Astrocyte of the spinal cord (primary cell): Measurements from ENCODE around the gene IFNG.
A peak's percentile ranks its signal among the peaks of the same experiment; 100 is the strongest.

Source experiments
- DNase-seq: peaks from one replicate; pipeline ENCODE4 v3.0.0; 2011; ENCODE audit warnings: low read depth, low spot score
- H3K4me3 ChIP-seq: 2 replicates; pipeline ENCODE4 v1.5.1; 2011; ENCODE audit warnings: low read depth, mild to moderate bottlenecking, low read length, moderate library complexity
- in situ Hi-C: cut with HindIII; loops from 2 replicates; pipeline ENCODE4 v1.10.0; 2017; ENCODE audit warnings: low sequenced_read_pairs
- TF ChIP-seq, protein P1 (sequence below): IDR thresholded peaks from 2 replicates; pipeline ENCODE4 v1.5.1; 2012; ENCODE audit warnings: low read depth, mild to moderate bottlenecking, low read length, inconsistent platforms

Gene IFNG

GRCh38 chr12:68169213-68169889 is 9.8 kb upstream of the IFNG start:
- TF ChIP-seq, protein P1, sequence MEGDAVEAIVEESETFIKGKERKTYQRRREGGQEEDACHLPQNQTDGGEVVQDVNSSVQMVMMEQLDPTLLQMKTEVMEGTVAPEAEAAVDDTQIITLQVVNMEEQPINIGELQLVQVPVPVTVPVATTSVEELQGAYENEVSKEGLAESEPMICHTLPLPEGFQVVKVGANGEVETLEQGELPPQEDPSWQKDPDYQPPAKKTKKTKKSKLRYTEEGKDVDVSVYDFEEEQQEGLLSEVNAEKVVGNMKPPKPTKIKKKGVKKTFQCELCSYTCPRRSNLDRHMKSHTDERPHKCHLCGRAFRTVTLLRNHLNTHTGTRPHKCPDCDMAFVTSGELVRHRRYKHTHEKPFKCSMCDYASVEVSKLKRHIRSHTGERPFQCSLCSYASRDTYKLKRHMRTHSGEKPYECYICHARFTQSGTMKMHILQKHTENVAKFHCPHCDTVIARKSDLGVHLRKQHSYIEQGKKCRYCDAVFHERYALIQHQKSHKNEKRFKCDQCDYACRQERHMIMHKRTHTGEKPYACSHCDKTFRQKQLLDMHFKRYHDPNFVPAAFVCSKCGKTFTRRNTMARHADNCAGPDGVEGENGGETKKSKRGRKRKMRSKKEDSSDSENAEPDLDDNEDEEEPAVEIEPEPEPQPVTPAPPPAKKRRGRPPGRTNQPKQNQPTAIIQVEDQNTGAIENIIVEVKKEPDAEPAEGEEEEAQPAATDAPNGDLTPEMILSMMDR, result no peak
- in situ Hi-C loops, result no loop called here
- no peak for DNase-seq
- H3K4me3 ChIP-seq, result no peak overlapping the region

GRCh38 chr12:68166317-68166831 is 6.8 kb upstream of the IFNG start:
- TF ChIP-seq, protein P1, result no peak
- no peak overlapping the region for H3K4me3 ChIP-seq
- no peak for DNase-seq
- in situ Hi-C loops, result no loop called here

- in situ Hi-C loops, result no loop called here
- no peak overlapping the region for H3K4me3 ChIP-seq
- no peak for DNase-seq
- TF ChIP-seq, protein P1, result no peak
These were observed 4.1 kb upstream of the IFNG start for GRCh38 chr12:68163560-68164081.

- H3K4me3 ChIP-seq, result no peak overlapping the region
- no peak for DNase-seq
- in situ Hi-C loops, result no loop called here
- TF ChIP-seq, protein P1, result no peak
These were observed 2.8 kb upstream of the IFNG start for GRCh38 chr12:68162374-68162773.

DNA sequence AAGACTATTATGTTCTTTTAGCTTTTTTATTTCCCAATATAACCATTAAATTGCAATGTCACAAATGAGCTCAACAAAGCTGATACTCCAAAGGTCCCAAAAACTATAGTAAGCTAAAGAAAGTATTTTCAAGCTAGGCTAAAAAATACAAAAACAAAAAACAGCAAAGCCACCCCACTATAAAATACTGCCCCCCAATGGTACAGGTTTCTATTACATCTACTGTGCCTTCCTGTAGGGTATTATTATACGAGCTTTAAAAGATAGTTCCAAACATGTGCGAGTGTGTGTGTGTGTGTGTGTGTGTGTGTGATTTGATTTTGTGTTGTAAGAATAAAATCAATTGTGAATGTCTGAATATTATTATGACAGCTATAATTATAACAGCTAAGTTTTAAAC is 1.1 kb downstream of the IFNG start:
- TF ChIP-seq, protein P1, result peak; percentile 36
- H3K4me3 ChIP-seq, result no peak overlapping the region
- in situ Hi-C loops, result no loop called here
- DNase-seq, result no peak

GRCh38 chr12:68157380-68157779 is 2.2 kb downstream of the IFNG start:
- in situ Hi-C loops, result no loop called here
- no peak overlapping the region for H3K4me3 ChIP-seq

More at GRCh38 chr12:68157380-68157779, 2.2 kb downstream of the IFNG start:
- TF ChIP-seq, protein P1, result no peak
- DNase-seq, result no peak
